Naive thymus-derived CD8-positive, alpha-beta T cell (primary cell): ENCODE results near the gene MAP3K5. TPM values are rescaled to one million over a fixed set of nuclear protein-coding genes. Genes with fewer than 3 reads are reported as not detected.

Source experiments
- ATAC-seq, 2 donors: fragments of 150-1000 bp; cut with Tn5 transposase in 1 of 2; sonication (Bioruptor Pico), chemical (Tn5 transposase) in 1 of 2; 1 replicate in 1 of 2; 2 replicates in 1 of 2; pipeline ENCODE4 v1.10.0; 2021; ENCODE audit warnings: mild to moderate bottlenecking in 2 of 2, moderate library complexity in 2 of 2
- POLR2A ChIA-PET: fragments of 350-600 bp; sonication (Branson Sonifier 250); formaldehyde crosslinking; loops from one replicate; lab custom pipeline; 2021; ENCODE audit warnings: antibody characterized with exemption; lab: Charles Lee
- DNase-seq, 10 donors: peaks; one replicate each; pipeline versions ENCODE4 v3.0.0 to v3.0.0-alpha.2; 2020 to 2022
- H3K27ac Mint-ChIP-seq, 10 donors: one replicate each; pipeline ENCODE4 v1.8.0; 2020 to 2022; ENCODE audit warnings: mild to moderate bottlenecking in 10 of 10, mixed read lengths in 10 of 10, moderate library complexity in 4 of 10, inconsistent platforms in 1 of 10
- H3K27me3 Mint-ChIP-seq, 5 donors: one replicate each; pipeline ENCODE4 v1.8.0; 2021 to 2022; ENCODE audit warnings: mixed read lengths in 5 of 5
- H3K36me3 Mint-ChIP-seq, 3 donors: one replicate each; pipeline ENCODE4 v1.8.0; 2020 to 2022; ENCODE audit warnings: mixed read lengths in 3 of 3, mild to moderate bottlenecking in 2 of 3, inconsistent platforms in 1 of 3
- H3K4me1 Mint-ChIP-seq, 4 donors: one replicate each; pipeline ENCODE4 v1.8.0; 2021 to 2022; ENCODE audit warnings: mixed read lengths in 4 of 4
- H3K4me3 Mint-ChIP-seq, 10 donors: one replicate each; pipeline ENCODE4 v1.8.0; 2020 to 2022; ENCODE audit warnings: mild to moderate bottlenecking in 10 of 10, mixed read lengths in 10 of 10, moderate library complexity in 6 of 10, inconsistent platforms in 1 of 10
- H3K9me3 Mint-ChIP-seq, 9 donors: one replicate each; pipeline ENCODE4 v1.8.0; 2020 to 2022; ENCODE audit warnings: mixed read lengths in 9 of 9, mild to moderate bottlenecking in 3 of 9, inconsistent platforms in 1 of 9, moderate library complexity in 1 of 9
- polyA plus RNA-seq, 3 donors: library from polyadenylated mRNA; unstranded; fragments of 300-500 nt; fragmentation: Illumina TruSeq; gene quantifications; one replicate each; pipeline ENCODE4 v1.2.3, GENCODE V29; 2021
- total RNA-seq, 8 experiments: library from RNA in 2 of 8; stranded (reverse) in 2 of 8; gene quantifications; one replicate each; pipeline ENCODE4 v1.2.3 and lab custom pipeline; 2021 to 2026

The MAP3K5 gene
- total and polyA plus RNA-seq, 5 experiments from 2014 or later, result 3.0 to 8.7 (median 4.5) TPM

DNA sequence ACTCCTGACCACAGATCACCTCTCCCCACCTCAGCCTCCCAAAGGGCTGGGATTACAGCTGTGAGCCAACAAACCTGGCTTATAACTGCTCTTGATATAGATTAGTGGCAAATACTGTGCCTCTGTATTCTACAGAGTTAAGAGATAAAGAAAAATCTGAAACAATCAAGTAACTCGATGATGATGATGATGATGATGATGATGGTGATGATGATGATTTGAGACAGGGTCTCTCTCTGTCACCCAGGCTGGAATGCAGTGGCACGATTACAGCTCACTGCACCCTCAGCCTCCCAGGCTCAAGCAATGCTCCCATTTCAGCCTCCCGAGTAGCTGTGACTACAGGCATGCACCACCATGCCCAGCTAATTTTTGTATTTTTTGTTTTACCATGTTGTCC, 175.8 kb downstream of the MAP3K5 start:
- Mint-ChIP-seq H3K4me3 (no peak overlapping the region), H3K9me3 (no peaks in the 10 kb centered on the region), H3K27me3 (no peaks in the 10 kb centered on the region), H3K27ac (peak overlapping the region in 1 of 10 donors; percentile 43), H3K36me3 (peaks cover 3 to 40% (median 5%) of the 10 kb centered on the region in 3 donors), H3K4me1 (no peaks in the 10 kb centered on the region)
- ATAC-seq (no peak), DNase-seq (no peak)
- POLR2A ChIA-PET, result no interaction called here

DNA sequence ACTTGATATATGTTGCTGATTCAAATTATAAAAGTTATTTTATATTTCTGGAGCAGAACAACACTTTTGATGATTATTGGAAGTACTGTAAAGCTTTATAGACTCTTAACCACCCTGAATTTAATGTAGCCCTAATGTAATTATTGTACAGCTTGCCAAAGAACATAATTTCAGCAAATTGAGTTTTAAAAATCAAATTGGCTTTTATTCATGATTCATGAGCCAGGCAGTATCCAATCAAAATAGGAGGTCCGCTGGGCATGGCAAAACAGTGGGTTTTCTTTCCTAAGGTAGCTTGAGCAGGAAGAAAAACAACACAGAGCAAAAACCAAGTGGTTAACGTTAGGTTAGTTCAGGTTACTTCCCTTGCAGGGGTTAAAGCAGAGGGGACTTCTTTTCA, 177.3 kb downstream of the MAP3K5 start:
- ATAC-seq (no peak), DNase-seq (no peak)
- H3K27ac Mint-ChIP-seq, result no peak overlapping the region
- peaks cover 0 to 6% (median 0%) of the 10 kb centered on the region in 4 donors for H3K4me1 Mint-ChIP-seq
- no peaks in the 10 kb centered on the region for H3K9me3 Mint-ChIP-seq
- H3K27me3 Mint-ChIP-seq, result no peaks in the 10 kb centered on the region
- H3K4me3 Mint-ChIP-seq, result no peak overlapping the region
- peaks cover 3 to 38% (median 5%) of the 10 kb centered on the region in 3 donors for H3K36me3 Mint-ChIP-seq
- POLR2A ChIA-PET, result no interaction called here

DNA sequence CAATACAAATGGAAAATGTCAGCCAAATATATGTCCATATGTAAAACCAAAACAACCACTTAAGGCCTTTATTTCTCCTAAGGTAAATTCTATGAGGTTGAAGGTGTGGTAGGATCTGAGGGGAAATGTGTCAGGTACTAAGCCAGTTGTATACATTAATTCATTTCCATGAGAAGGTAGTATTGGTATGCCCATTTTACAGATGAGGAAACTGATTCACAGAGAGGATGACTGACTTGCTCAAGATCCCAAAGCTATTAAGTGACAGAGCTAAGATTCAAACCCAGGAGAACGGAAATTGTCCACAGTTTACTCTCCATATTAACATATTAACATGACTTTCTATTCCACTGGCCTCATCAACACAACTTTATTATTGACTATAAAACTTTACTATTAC, 177.9 kb downstream of the MAP3K5 start:
- no peak for DNase-seq

DNA sequence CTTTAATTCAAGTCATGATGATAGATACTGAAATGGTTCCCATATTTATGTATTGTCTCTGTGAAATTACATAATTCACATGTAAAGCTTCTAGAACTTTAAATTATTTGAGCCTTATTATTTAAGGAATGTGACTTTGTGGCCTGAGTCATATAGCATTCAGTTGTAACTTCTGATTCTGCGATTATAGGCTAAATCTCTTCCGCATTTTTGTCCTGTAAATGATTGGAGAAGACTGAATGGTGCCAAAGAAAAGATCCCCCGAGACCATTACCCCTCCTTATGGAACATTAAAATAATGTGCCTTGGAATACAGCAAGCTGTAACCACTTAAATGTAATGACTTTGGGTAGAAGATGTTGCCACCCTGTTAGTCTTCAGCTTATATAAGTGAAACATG, 178.8 kb downstream of the MAP3K5 start:
- ATAC-seq (no peak), DNase-seq (no peak)
- peaks cover 3 to 28% (median 5%) of the 10 kb centered on the region in 3 donors for H3K36me3 Mint-ChIP-seq
- H3K27me3 Mint-ChIP-seq, result no peaks in the 10 kb centered on the region
- POLR2A ChIA-PET, result no interaction called here
- no peak overlapping the region for H3K4me3 Mint-ChIP-seq
- no peak overlapping the region for H3K27ac Mint-ChIP-seq
- no peaks in the 10 kb centered on the region for H3K9me3 Mint-ChIP-seq
- H3K4me1 Mint-ChIP-seq, result peaks cover 0 to 8% (median under 1%) of the 10 kb centered on the region in 4 donors

More for the DNA sequence above, 177.9 kb downstream of the MAP3K5 start:
- Mint-ChIP-seq H3K27me3 (no peaks in the 10 kb centered on the region), H3K36me3 (peaks cover 3 to 34% (median 5%) of the 10 kb centered on the region in 3 donors), H3K27ac (no peak overlapping the region), H3K9me3 (no peaks in the 10 kb centered on the region), H3K4me3 (no peak overlapping the region), H3K4me1 (peaks cover 0 to 8% (median 0%) of the 10 kb centered on the region in 4 donors)
- no peak for ATAC-seq
- POLR2A ChIA-PET, result no interaction called here

DNA sequence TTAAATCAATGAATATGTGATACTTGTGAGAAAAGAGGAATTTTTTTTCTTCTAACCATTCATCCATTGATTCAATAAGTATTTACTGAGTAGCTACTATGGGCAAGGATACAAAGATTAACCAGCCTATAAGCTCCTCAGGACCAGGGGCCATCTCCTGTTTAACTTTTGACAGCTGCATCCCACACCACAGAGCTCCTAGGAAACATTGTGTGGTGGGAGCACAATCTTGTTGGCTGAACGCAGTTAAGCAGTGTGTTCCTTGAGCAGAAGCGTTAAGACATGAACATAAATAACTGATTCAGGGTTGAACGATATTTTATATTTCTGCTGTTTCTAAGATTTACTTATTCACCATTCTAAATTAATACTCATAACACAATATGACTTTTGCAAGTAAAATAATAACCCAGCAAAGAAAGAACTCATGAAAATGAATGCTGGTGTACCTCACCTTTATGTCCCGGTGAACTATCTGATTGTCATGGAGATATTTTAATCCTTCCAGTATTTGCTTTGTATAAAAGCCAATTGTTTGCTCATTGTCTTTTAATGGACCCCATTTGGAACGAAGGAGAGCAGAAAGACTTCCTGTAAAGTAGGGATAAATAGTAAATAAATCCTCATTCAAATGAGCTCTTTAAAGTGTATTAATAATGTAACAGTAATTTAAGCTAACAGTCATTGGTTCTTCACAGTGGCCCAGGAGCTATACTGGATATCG, 179.4 kb downstream of the MAP3K5 start:
- Mint-ChIP-seq H3K27me3 (no peaks in the 10 kb centered on the region), H3K4me1 (peaks cover 2 to 10% (median 5%) of the 10 kb centered on the region in 4 donors), H3K9me3 (no peaks in the 10 kb centered on the region), H3K36me3 (peaks cover 3 to 28% (median 5%) of the 10 kb centered on the region in 3 donors), H3K27ac (no peak overlapping the region), H3K4me3 (no peak overlapping the region)
- POLR2A ChIA-PET, result no interaction called here
- ATAC-seq (no peak), DNase-seq (no peak)

DNA sequence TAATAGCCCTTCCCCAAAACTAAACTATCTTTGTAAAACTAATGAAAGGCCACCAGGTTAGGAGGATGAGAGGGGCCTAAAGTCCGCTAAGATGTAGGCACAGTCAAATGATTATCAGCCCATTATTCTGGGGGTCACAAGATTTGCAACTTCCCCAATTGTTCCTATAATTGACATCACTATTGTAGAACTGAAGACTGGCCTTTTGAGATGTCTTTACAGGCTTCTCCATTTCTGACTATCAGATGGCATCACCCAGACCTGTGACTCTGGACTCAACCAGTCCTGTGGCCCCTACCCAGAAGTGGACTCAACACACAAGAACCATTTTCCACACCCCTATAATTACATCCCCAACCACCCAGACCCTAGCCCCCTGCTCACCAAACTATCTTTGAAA, 180.5 kb downstream of the MAP3K5 start:
- Mint-ChIP-seq H3K36me3 (peaks cover 3 to 28% (median 5%) of the 10 kb centered on the region in 3 donors), H3K4me1 (peaks cover 2 to 10% (median 6%) of the 10 kb centered on the region in 4 donors), H3K9me3 (no peaks in the 10 kb centered on the region), H3K27me3 (no peaks in the 10 kb centered on the region), H3K4me3 (no peak overlapping the region), H3K27ac (no peak overlapping the region)
- ATAC-seq, result no peak
- POLR2A ChIA-PET, result no interaction called here
- DNase-seq, result no peak

DNA sequence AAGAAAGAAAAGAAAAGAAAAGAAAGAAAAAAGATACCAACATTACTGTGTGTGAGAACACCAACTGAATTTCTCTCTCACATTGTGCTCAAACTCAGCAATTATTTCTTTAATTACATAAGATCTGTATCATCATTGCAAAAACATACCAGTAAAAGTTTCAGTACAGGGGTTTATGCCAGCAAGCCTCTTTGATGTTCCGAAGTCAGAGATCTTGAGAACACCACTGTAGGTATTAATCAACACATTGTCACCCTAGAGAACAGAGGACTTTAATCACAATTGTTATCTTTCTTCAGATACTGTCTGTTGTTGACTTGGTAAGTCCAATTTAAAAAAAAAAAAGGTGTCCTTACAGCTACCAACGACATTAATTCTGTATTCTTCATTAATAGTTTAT, 181.1 kb downstream of the MAP3K5 start:
- peaks cover 2 to 10% (median 6%) of the 10 kb centered on the region in 4 donors for H3K4me1 Mint-ChIP-seq
- H3K27me3 Mint-ChIP-seq, result no peaks in the 10 kb centered on the region
- no peak overlapping the region for H3K27ac Mint-ChIP-seq
- ATAC-seq, result no peak
- peaks cover 3 to 28% (median 5%) of the 10 kb centered on the region in 3 donors for H3K36me3 Mint-ChIP-seq
- POLR2A ChIA-PET, result interaction anchor here (0.7 kb wide), 1 partner anchor 177 kb away, joined by 5 read pairs; no protein-coding TSS in a partner anchor
- no peak overlapping the region for H3K4me3 Mint-ChIP-seq
- no peak for DNase-seq
- no peaks in the 10 kb centered on the region for H3K9me3 Mint-ChIP-seq

DNA sequence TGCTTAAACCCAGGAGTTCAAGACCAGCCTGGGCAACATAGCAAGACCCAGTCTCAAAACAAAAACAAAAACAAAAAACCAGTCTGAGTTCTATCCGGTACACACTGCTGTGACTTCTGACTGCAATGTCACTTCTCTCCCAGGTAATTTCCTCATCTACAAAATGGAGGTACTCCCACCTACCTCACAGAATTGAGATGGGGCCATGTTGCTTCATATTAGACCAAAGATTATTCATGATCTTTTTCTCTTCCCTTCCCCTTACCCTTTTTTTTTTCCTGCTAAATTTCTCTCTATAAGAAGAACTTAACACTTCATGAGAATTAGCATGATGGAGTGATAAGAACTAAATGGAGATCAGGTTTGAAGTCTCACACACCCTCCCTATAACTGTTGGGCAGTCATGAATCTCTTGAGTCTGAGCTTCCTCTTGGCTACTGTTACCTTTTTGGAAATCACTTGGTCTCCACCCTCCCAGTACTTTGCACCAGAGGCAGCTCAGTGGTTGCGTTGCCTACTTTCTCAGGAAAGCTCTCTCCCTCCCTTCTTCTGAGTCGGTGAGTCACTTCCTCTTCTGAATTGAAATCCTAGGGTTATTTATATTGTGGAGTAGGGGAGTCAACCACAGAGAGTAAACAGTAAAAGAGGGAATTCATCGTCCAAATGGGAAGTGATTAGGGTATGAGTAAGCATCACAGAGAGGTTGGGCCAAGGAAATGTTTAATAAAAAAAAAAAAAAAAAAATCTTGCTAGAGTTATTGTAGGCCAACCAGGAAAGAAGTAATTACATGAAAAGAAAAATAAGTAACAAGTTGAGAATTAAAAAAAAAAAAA, 182.2 kb downstream of the MAP3K5 start:
- no peak for DNase-seq
- H3K9me3 Mint-ChIP-seq, result no peaks in the 10 kb centered on the region
- peak overlapping the region in 2 of 10 donors; percentile 31 to 47 for H3K27ac Mint-ChIP-seq
- H3K4me3 Mint-ChIP-seq, result no peak overlapping the region
- H3K27me3 Mint-ChIP-seq, result no peaks in the 10 kb centered on the region
- peaks cover 2 to 10% (median 6%) of the 10 kb centered on the region in 4 donors for H3K4me1 Mint-ChIP-seq
- no peak for ATAC-seq
- H3K36me3 Mint-ChIP-seq, result peaks cover 3 to 36% (median 6%) of the 10 kb centered on the region in 3 donors
- POLR2A ChIA-PET, result interaction anchor here (0.7 kb wide), 1 partner anchor 178 kb away, joined by 5 read pairs; no protein-coding TSS in a partner anchor

DNA sequence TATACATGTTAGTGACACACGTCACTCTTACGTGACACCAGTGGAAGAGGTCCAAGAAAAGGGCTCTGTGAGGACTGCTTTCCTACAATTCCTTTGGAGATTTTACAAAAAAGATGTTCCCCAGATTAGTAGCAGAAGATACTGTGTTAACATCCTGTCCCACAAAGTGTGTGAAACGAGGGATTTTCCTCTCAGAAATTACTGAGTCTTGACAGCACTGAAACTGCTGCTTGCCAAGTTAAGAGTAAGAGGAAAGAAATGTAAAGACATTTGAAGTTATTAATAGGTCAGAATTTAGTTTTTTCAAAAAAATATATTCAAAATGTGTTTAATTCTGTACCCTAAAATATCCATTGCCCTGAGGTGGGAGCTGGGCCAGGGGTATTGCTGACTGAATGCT, 183.3 kb downstream of the MAP3K5 start:
- no peak overlapping the region for H3K4me3 Mint-ChIP-seq
- DNase-seq (no peak), ATAC-seq (no peak)
- no peaks in the 10 kb centered on the region for H3K27me3 Mint-ChIP-seq
- H3K27ac Mint-ChIP-seq, result peak overlapping the region in 1 of 10 donors; percentile 6
- peaks cover 3 to 43% (median 12%) of the 10 kb centered on the region in 3 donors for H3K36me3 Mint-ChIP-seq
- POLR2A ChIA-PET, result no interaction called here
- H3K9me3 Mint-ChIP-seq, result no peaks in the 10 kb centered on the region
- H3K4me1 Mint-ChIP-seq, result peaks cover 2 to 10% (median 6%) of the 10 kb centered on the region in 4 donors

DNA sequence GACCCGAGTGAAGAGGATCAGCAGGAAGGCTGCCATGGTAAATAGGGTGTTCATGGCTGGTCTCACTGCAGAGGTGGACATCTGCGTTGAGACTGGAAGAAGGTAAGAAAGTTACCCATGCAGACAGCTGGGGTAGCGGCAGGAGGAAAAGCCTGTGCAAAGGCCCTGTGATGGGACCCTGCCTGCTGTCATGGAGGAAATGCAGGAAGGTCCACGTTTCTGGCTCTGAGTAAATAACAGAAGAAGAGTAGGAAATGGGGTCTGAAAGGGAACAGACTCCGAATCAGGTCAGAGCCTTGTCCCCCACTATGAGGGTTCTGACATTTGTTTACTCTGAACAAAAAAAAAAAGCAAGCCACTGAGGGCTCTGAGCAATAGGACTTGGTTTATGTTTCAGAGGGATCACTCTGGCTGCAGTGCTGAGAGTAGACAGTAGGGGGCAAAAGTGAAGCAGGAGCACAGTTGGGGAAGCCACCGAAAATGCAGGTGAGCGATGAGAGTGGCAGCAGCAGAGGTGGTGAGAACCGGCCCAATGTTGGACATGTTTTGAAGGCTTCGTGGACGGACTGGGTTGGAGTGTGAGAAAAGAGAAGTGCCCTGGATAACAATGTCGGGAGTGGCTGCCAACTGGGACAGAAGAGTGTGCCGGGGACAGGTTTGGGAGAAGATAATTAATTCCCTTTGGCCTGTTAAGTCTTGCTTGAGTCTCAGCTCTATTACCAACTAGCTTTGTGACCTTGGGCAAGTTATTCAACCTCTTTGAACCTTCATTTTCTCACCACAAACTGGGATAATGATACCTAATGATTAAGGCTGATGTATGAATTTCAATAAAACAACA, 184.1 kb downstream of the MAP3K5 start:
- Mint-ChIP-seq H3K27ac (peak overlapping the region in 1 of 10 donors; percentile 6), H3K27me3 (no peaks in the 10 kb centered on the region), H3K9me3 (no peaks in the 10 kb centered on the region), H3K4me1 (peaks cover 2 to 10% (median 6%) of the 10 kb centered on the region in 4 donors), H3K4me3 (no peak overlapping the region), H3K36me3 (peaks cover 0 to 45% (median 14%) of the 10 kb centered on the region in 3 donors)
- DNase-seq, result peak; percentile 52 to 84 (median 68)
- POLR2A ChIA-PET, result interaction anchor here (1.8 kb wide), 1 partner anchor 185 kb away, joined by 8 read pairs; the partner anchor contains the start of gene MAP3K5
- ATAC-seq, result peak; percentile 95 to 97

DNA sequence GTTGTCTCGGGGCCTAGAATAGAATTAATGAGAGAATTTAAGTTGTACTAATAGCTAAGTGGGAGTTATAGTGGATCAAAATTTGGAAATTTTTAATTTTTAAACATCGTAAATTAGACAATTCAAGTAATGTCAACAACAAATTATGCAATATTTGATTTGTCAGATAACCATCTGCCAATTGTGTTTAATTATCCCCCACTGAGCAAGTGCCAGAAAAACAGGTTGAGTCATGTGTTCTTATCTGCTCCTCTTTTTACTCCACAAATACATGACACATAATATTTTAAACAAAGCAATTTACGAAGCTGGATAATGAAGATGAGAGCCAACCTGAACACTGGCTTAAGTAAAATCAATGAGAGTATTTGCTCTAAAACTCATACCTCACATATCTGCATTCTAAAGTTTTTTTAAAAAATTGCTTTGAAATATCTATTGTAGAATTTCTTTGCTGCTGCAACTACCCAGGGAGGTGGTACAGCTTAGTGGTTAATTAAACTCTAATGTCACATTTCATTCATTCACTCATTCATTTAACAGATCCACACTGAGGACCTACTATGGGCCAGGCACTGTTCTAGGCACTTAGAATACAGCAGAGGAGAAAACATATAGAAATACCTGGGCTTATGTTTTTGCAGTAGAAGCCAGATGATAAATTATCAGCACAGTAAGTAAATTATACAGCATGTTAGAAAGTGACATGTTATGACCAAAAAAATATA, 184.9 kb downstream of the MAP3K5 start:
- POLR2A ChIA-PET, result interaction anchor here (1.8 kb wide), 1 partner anchor 185 kb away, joined by 8 read pairs; the partner anchor contains the start of gene MAP3K5
- H3K36me3 Mint-ChIP-seq, result peaks cover 0 to 42% (median 14%) of the 10 kb centered on the region in 3 donors
- H3K9me3 Mint-ChIP-seq, result no peaks in the 10 kb centered on the region
- ATAC-seq (no peak), DNase-seq (no peak)
- H3K27me3 Mint-ChIP-seq, result no peaks in the 10 kb centered on the region
- H3K4me1 Mint-ChIP-seq, result peaks cover 2 to 10% (median 6%) of the 10 kb centered on the region in 4 donors
- no peak overlapping the region for H3K4me3 Mint-ChIP-seq
- peak overlapping the region in 1 of 10 donors; percentile 6 for H3K27ac Mint-ChIP-seq
